ENCODE results near the gene CCDC127.
"Not testable (repeated sequence)": the region's sequence is repeated elsewhere in the genome, so short reads cannot be mapped to it uniquely, and the experiment has no call there.

GRCh38 chr5:241045-241669, 23.2 kb upstream of the CCDC127 start:
- TF ChIP-seq ZNF24 (IDR thresholded peaks at IDR 0.05); ZNF549 (CRISPR knock-in tag; IDR thresholded peaks at IDR 0.05); ZNF292 (CRISPR knock-in tag; IDR thresholded peaks at IDR 0.05; ENCODE audit: borderline replicate concordance, low read depth); RBM39 (IDR thresholded peaks at IDR 0.05; ENCODE audit: low read depth, low read length, poor library complexity, severe bottlenecking); ZNF878 (CRISPR knock-in tag; IDR thresholded peaks at IDR 0.05); CREB1 (IDR thresholded peaks at IDR 0.05); CREB1 (CRISPR knock-in tag; IDR thresholded peaks at IDR 0.05); CTCF (CRISPR knock-in tag; IDR thresholded peaks at IDR 0.05); KLF6 (CRISPR knock-in tag; IDR thresholded peaks at IDR 0.05); ETS1 (CRISPR knock-in tag; IDR thresholded peaks at IDR 0.05); NFYC (CRISPR knock-in tag; IDR thresholded peaks at IDR 0.05); MYC (CRISPR knock-in tag; IDR thresholded peaks at IDR 0.05; ENCODE audit: borderline replicate concordance); NFRKB (IDR thresholded peaks at IDR 0.05); EZH2 (conservative IDR thresholded peaks at IDR 0.05; ENCODE audit: low read depth, low read length): not testable (repeated sequence)

Measured in HepG2 (cell line).